Esophagus muscularis mucosa (tissue), 4 donors: ENCODE results near the gene FBXO5. TPM values are rescaled to one million over a fixed set of nuclear protein-coding genes. Genes with fewer than 3 reads are reported as not detected.

ENCODE experiments used
- DNase-seq: peaks from one replicate; pipeline ENCODE4 v3.0.0-alpha.2; 2017; ENCODE audit errors: extremely low spot score
- H3K27ac ChIP-seq, 4 donors: fragments of 200-600 bp; sonication (generic); replicated peaks in 1 of 4; 1 replicate in 3 of 4; 2 replicates in 1 of 4; pipeline ENCODE4 v1.5.1; 2016 to 2019; ENCODE audit warnings: mild to moderate bottlenecking in 1 of 4
- H3K27me3 ChIP-seq, 4 donors: fragments of 200-600 bp; sonication (generic); one replicate each; pipeline versions ENCODE4 v1.5.1 to v1.6.0; 2016 to 2019
- H3K36me3 ChIP-seq, 4 donors: fragments of 200-600 bp; sonication (generic); one replicate each; pipeline ENCODE4 v1.5.1; 2016 to 2019
- H3K4me1 ChIP-seq, 4 donors: fragments of 200-600 bp; sonication (generic); one replicate each; pipeline ENCODE4 v1.5.1; 2016 to 2019
- H3K4me3 ChIP-seq, 4 donors: fragments of 200-600 bp; sonication (generic); 1 replicate in 2 of 4; 2 replicates in 2 of 4; pipeline ENCODE4 v1.5.1; 2016 to 2019; ENCODE audit warnings: mild to moderate bottlenecking in 4 of 4, moderate library complexity in 1 of 4
- H3K9me3 ChIP-seq, 4 donors: fragments of 200-600 bp; sonication (generic); 1 replicate in 3 of 4; 2 replicates in 1 of 4; pipeline ENCODE4 v1.5.1; 2016 to 2019
- EP300 ChIP-seq: sonication (generic); formaldehyde crosslinking; IDR thresholded peaks from one replicate; pipeline ENCODE4 v1.6.1; 2017; ENCODE audit warnings: antibody characterized with exemption
- POLR2A ChIP-seq: fragments of 450-650 bp; IDR thresholded peaks from one replicate; pipeline ENCODE4 v1.6.1; 2017; ENCODE audit warnings: antibody characterized with exemption, moderate library complexity, mild to moderate bottlenecking, low read depth
- POLR2AphosphoS5 ChIP-seq, 2 donors: sonication (generic); formaldehyde crosslinking; IDR thresholded peaks; one replicate each; pipeline ENCODE4 v1.6.1; 2017; ENCODE audit warnings: antibody characterized with exemption in 2 of 2
- WGBS: methylation state at CpG from one replicate; pipeline ENCODE4 v1.1.5; 2018; 5-methylcytosine and 5-hydroxymethylcytosine counted together
- intact Hi-C: fragments of 100-400 bp; cut with DNase I; formaldehyde crosslinking; loops from one replicate; pipeline ENCODE4 v1.15.1; 2023
- total RNA-seq, 4 donors: library from RNA; depleted of rRNA; stranded (reverse); fragments of >200 nt; gene quantifications; one replicate each; pipeline versions ENCODE4 v1.1.0 to v1.2.1, GENCODE V29; 2016
- TF ChIP-seq, protein P1 (sequence below), 3 experiments: fragments of 200-600 bp in 2 of 3; fragments of 450-650 bp in 1 of 3; sonication (generic) in 2 of 3; IDR thresholded peaks; one replicate each; pipeline ENCODE4 v1.5.1; 2017 to 2019; ENCODE audit warnings: antibody characterized with exemption in 3 of 3, mild to moderate bottlenecking in 2 of 3, moderate library complexity in 1 of 3

The FBXO5 gene
- total RNA-seq, 4 donors from 2014 or later, result 2.1 to 6.3 (median 4.1) TPM

DNA sequence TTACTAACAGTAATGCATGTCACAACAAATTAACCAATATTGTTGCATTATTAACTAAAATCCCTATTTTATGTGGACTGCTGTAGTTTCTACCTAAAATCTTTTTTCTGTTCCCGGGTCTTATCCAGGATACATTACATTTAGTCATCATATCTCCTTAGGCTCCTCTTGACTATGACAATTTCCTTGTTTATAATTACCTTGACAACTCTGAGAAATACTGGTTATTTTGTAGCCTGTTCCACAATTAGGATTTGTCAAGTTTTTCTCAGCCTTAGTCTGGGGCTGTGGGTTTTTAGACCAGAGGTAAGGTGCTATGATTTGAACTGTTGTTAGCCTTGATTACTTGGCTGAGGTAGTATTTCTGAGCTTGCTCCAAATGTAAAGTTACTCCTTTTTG lies 3.7 kb downstream of the FBXO5 start:
- intact Hi-C loops, result loop anchor here (10.0 kb wide), 1 partner anchor 46 kb away; no protein-coding TSS in a partner anchor
- H3K27ac ChIP-seq, result no peak overlapping the region
- 69% methylated on average over 1 of the region's 1 CpG for WGBS

DNA sequence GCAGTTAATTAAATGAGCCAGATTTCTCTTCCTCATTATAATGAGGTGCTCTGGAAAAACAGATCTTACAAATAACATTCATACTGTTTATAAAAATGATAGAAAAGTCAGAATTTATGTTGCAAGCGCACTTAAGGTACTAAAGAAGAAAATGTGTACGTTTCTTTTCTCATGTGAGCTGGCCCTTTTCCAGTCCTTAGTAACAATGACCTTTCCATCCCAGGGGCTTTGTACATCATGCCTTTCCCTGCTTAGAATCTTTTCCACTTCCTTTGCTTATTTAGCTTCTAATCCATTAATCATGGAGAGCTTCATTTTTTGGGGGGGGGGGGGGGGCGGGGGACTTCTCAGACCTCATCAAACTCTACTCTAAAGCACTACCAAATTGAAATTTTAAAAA lies 4.8 kb downstream of the FBXO5 start:
- Histone ChIP-seq H3K36me3 (peaks cover 0 to 22% (median 17%) of the 10 kb centered on the region in 4 donors), H3K9me3 (no peaks in the 10 kb centered on the region), H3K4me3 (no peak overlapping the region), H3K27ac (no peak overlapping the region), H3K4me1 (peaks cover 10 to 22% (median 12%) of the 10 kb centered on the region in 4 donors), H3K27me3 (no peaks in the 10 kb centered on the region)
- TF ChIP-seq, protein P1, sequence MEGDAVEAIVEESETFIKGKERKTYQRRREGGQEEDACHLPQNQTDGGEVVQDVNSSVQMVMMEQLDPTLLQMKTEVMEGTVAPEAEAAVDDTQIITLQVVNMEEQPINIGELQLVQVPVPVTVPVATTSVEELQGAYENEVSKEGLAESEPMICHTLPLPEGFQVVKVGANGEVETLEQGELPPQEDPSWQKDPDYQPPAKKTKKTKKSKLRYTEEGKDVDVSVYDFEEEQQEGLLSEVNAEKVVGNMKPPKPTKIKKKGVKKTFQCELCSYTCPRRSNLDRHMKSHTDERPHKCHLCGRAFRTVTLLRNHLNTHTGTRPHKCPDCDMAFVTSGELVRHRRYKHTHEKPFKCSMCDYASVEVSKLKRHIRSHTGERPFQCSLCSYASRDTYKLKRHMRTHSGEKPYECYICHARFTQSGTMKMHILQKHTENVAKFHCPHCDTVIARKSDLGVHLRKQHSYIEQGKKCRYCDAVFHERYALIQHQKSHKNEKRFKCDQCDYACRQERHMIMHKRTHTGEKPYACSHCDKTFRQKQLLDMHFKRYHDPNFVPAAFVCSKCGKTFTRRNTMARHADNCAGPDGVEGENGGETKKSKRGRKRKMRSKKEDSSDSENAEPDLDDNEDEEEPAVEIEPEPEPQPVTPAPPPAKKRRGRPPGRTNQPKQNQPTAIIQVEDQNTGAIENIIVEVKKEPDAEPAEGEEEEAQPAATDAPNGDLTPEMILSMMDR (IDR thresholded peaks at IDR 0.05), result no peak
- no peak for TF ChIP-seq EP300
- no peak for TF ChIP-seq POLR2AphosphoS5 (IDR thresholded peaks at IDR 0.05)
- no peak for TF ChIP-seq POLR2A
- WGBS, result 41% methylated on average over 3 of the region's 3 CpGs
- intact Hi-C loops, result loop anchor here (10.0 kb wide), 1 partner anchor 47 kb away; no protein-coding TSS in a partner anchor
- DNase-seq, result no peak

More for the DNA sequence above, 3.7 kb downstream of the FBXO5 start:
- Histone ChIP-seq H3K36me3 (peaks cover 0 to 12% (median 8%) of the 10 kb centered on the region in 4 donors), H3K9me3 (no peaks in the 10 kb centered on the region), H3K4me3 (no peak overlapping the region), H3K27me3 (no peaks in the 10 kb centered on the region), H3K4me1 (peaks cover 10 to 22% (median 12%) of the 10 kb centered on the region in 4 donors)
- no peak for DNase-seq
- TF ChIP-seq POLR2AphosphoS5 (IDR thresholded peaks at IDR 0.05), result no peak
- no peak for TF ChIP-seq EP300
- no peak for TF ChIP-seq POLR2A
- TF ChIP-seq, protein P1 (IDR thresholded peaks at IDR 0.05), result no peak

DNA sequence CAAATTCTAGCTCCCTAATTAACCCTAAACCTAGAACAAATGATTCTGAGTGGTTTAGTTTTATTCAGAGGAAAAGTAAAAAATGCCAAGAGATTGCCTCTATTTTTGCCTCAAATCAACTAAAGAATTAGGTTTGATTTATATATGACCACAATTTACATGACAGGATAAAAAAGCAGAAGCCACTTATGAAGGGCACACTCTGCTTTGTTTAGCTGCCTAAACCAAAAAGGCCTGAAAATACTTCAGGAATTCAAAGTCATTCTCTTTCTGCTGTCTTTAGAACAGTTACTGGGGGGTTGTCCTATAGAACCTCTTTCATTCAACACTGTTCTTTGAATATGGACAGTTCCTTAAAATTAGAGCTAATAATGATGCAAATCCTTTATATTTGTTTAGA lies 5.3 kb downstream of the FBXO5 start:
- Histone ChIP-seq H3K27me3 (no peaks in the 10 kb centered on the region), H3K9me3 (no peaks in the 10 kb centered on the region), H3K27ac (no peak overlapping the region), H3K4me1 (peaks cover 7 to 18% (median 9%) of the 10 kb centered on the region in 4 donors), H3K36me3 (peaks cover 0 to 26% (median 22%) of the 10 kb centered on the region in 4 donors), H3K4me3 (no peak overlapping the region)
- intact Hi-C loops, result loop anchor here (10.0 kb wide), 1 partner anchor 47 kb away; no protein-coding TSS in a partner anchor
- TF ChIP-seq POLR2A (no peak), EP300 (no peak), POLR2AphosphoS5 (IDR thresholded peaks at IDR 0.05) (no peak)
- TF ChIP-seq, protein P1 (IDR thresholded peaks at IDR 0.05), result no peak
- no peak for DNase-seq

DNA sequence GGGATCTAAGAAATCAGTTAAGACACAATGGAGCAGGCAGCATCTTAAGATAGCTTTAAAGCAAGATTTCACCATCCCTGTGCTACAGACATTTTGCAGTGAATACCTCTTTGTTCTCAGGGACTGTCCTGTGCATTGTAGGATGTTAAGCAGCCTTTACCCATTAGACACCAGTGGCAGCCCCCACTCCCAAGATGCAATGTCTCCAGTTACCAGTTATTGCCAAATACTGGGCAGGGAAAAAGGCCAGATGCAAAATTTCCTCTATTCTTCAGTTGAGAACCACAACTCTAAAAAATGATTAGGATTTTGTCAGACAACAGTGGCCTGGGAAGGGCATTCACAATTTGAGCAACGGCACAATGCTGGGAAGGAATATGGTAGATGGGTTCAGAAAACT lies 6.1 kb downstream of the FBXO5 start:
- Histone ChIP-seq H3K36me3 (peaks cover 0 to 34% (median 24%) of the 10 kb centered on the region in 4 donors), H3K4me3 (no peak overlapping the region), H3K9me3 (no peaks in the 10 kb centered on the region), H3K4me1 (peaks cover 0 to 10% (median 1%) of the 10 kb centered on the region in 4 donors), H3K27ac (no peak overlapping the region), H3K27me3 (no peaks in the 10 kb centered on the region)
- no peak for TF ChIP-seq POLR2AphosphoS5 (IDR thresholded peaks at IDR 0.05)
- no peak for TF ChIP-seq EP300
- TF ChIP-seq, protein P1 (IDR thresholded peaks at IDR 0.05), result no peak
- TF ChIP-seq POLR2A, result no peak
- whole genome bisulfite sequencing, result 68% methylated on average over 1 of the region's 1 CpG
- DNase-seq, result no peak
- intact Hi-C loops, result loop anchor here (10.0 kb wide), 1 partner anchor 48 kb away; no protein-coding TSS in a partner anchor
